C4-2B (cell line): ENCODE results near the gene FMNL2.

ENCODE experiments used
- H3K27ac ChIP-seq: fragments of 450-650 bp; 2 replicates; pipeline ENCODE4 v1.5.1; 2017
- ZFX ChIP-seq: fragments of 450-650 bp; IDR thresholded peaks from 2 replicates; pipeline ENCODE4 v1.6.1; 2017
- TF ChIP-seq, protein P1 (sequence below): fragments of 450-650 bp; conservative IDR thresholded peaks from 2 replicates; pipeline ENCODE4 v1.5.1; 2017; ENCODE audit warnings: mild to moderate bottlenecking

Gene FMNL2

DNA sequence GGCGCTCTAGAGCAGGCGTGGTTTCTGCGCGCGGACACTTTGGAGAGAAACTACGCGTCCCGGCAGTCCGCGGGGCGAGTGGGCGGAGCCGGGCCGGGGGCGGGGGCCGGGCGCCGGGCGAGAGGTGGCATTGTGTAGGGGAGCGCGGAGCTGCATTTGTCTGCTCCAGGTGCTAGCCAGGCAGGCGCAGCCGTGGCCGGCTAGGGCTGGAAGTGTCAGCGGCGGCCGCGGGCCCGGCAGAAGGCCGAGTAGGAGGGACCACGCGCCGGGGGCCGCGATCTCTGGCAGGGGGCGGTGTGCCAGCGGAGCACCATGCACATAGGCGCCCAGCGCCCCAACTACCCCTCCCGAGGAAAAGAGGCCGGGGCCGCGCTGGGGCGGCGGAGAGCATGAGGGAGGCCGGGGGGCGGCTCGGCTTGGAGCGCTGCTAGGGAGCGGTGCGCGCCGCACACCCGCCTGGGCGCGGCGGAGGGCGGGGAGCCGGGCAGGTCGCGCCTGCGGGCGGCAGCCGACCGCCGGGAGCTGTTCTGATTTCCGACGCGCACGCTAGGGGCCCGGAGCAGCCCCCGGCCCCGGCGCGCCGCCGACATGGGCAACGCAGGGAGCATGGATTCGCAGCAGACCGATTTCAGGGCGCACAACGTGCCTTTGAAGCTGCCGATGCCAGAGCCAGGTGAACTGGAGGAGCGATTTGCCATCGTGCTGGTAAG lies at the start of gene FMNL2:
FMNL2 (plus strand) TSS at position 159 of the 710 bp plus-strand sequence.
- H3K27ac ChIP-seq, result peak within 1 kb of the TSS; percentile 32; the same call in 1 of the 2 replicates

DNA sequence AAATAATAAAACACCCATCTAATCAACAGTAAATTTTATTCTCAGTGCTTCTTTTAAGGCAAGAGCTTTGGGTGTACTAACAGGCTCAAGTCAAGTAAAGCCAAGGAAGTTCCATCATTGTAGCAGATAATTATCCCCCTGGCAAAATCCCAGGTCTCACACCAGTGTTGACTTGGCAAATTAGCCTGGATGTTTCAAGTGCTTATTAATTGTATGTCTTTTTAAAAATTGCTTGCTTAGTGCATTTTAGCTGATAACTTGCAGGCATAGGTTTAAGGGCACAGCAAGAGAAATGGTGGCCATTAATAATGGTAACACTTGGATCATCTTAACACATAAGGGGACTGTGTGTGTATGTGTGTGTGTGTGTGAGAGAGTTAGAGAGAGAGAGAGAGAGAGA lies 42.0 kb upstream of the FMNL2 start:
- TF ChIP-seq, protein P1, sequence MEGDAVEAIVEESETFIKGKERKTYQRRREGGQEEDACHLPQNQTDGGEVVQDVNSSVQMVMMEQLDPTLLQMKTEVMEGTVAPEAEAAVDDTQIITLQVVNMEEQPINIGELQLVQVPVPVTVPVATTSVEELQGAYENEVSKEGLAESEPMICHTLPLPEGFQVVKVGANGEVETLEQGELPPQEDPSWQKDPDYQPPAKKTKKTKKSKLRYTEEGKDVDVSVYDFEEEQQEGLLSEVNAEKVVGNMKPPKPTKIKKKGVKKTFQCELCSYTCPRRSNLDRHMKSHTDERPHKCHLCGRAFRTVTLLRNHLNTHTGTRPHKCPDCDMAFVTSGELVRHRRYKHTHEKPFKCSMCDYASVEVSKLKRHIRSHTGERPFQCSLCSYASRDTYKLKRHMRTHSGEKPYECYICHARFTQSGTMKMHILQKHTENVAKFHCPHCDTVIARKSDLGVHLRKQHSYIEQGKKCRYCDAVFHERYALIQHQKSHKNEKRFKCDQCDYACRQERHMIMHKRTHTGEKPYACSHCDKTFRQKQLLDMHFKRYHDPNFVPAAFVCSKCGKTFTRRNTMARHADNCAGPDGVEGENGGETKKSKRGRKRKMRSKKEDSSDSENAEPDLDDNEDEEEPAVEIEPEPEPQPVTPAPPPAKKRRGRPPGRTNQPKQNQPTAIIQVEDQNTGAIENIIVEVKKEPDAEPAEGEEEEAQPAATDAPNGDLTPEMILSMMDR, result no peak
- TF ChIP-seq ZFX, result no peak

More for the DNA sequence above, at the start of gene FMNL2:
- TF ChIP-seq ZFX, result 0 out of 2 replicates have a peak, but pooled peaks have one; percentile 23
- TF ChIP-seq, protein P1, result 0 out of 2 replicates have a peak, but pooled peaks have one; percentile 10

DNA sequence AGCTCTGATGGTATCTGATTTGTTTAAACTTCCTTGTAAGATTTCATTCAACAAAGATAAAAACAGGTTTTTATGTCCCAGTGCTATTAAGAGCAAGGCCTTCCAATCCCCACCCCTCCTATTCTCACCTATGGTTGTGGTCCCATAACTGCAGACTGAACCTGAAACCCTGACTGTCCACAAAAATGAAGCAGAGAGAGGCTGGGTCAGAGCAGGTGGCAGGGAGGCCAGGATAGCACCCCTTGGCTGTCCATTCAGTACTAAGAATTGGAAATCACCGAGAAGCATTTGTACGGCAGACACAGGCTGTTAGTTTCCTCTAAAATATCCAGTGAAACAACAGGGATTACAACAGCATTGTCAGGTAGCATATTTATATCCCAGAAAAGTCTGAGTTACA lies 37.3 kb upstream of the FMNL2 start:
- TF ChIP-seq, protein P1, result no peak
- no peak for TF ChIP-seq ZFX

More for the DNA sequence above, 42.0 kb upstream of the FMNL2 start:
- no peak overlapping the region for H3K27ac ChIP-seq

DNA sequence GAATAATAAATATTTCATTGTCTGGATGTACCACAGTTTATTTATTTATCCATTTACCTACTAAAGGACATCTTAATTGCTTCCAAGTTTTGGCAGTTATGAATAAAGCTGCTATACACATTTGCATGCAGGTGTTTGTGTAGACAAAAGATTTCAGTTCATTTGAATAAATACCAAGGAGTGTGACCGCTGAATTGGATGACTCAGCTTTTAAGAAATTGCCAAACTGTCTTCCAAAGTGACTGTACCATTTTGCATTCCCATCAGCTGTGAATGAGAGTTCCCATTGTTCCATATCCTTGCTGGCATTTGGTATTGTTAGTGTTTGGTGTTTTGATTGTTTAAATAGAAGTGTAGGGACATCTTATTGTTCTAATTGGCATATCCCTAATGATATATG lies 36.2 kb upstream of the FMNL2 start:
- TF ChIP-seq ZFX, result no peak
- TF ChIP-seq, protein P1, result no peak
- H3K27ac ChIP-seq, result no peak overlapping the region

More for the DNA sequence above, 37.3 kb upstream of the FMNL2 start:
- H3K27ac ChIP-seq, result no peak overlapping the region

DNA sequence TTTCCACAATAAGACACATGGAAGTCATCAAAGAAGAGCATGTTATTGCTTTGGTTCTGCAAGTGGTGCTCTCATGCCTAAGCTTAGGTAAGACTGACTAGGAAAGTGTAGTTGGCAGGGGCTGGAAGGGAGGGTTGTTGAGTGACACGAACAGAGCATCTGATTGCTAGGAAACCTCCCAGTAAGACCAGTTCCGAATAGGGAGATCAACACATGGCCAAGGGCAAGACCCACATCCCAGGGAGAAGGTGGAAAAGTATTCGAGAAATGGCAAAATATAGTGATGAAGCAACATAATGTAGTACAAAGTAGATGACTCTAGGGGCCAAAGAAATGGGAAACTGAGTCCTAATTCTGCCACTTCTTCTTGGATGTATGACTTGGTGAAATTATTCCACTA lies 33.8 kb upstream of the FMNL2 start:
- no peak for TF ChIP-seq ZFX
- TF ChIP-seq, protein P1, result no peak

DNA sequence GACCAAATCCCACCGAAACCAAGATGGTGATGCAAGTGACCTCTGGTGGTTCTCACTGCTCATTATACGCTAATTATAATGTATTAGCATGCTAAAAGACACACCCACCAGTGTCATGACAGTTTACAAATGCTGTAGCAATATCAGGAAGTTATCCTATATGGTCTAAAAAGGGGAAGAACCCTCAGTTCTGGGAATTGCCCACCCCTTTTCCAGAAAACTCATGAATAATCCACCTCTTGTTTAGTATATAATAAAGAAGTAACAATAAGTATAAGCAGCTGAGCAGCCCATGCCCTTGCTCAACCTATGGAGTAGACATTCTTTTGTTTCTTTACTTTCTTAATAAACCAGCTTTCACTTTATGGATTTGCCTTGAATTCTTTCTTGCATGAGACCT lies 31.0 kb upstream of the FMNL2 start:
- TF ChIP-seq, protein P1, result no peak
- TF ChIP-seq ZFX, result no peak
- H3K27ac ChIP-seq, result no peak overlapping the region

More for the DNA sequence above, 33.8 kb upstream of the FMNL2 start:
- H3K27ac ChIP-seq, result no peak overlapping the region

DNA sequence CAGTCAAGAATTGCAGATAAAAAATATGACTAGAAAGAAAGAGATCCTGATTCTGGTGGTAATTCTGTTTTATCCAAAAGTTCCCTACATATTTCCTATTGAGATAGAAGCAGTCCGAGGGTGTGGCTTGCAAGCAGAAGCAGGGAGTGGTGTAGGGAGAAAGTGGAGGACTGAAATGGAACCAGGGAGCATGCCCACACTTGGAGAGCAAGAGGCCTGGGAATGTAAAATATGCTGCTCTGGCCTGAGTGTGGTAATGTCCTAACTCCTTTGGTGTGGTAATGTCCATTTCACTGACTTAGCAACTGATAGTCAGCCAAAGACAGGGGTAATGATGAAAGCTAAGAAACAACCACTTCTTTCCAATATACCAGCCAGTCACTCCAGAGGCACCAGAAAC lies 30.1 kb upstream of the FMNL2 start:
- no peak for TF ChIP-seq ZFX
- TF ChIP-seq, protein P1, result no peak
- no peak overlapping the region for H3K27ac ChIP-seq
